Spleen (tissue), 11 donors: Measurements from ENCODE around the gene RSPRY1. TPM values are rescaled to one million over a fixed set of nuclear protein-coding genes. Genes with fewer than 3 reads are reported as not detected.

ENCODE experiments used
- DNase-seq: peaks from one replicate; pipeline ENCODE4 v3.0.0-alpha.2; 2020
- H3K27ac ChIP-seq, 8 donors: fragments of 200-600 bp; sonication (generic) in 7 of 8; 1 replicate in 4 of 8; 2 replicates in 4 of 8; pipeline versions ENCODE4 v1.5.0 to v1.8.0; 2016 to 2021; ENCODE audit warnings: inconsistent platforms in 4 of 8, mild to moderate bottlenecking in 4 of 8, moderate library complexity in 1 of 8
- H3K27me3 ChIP-seq, 7 donors: fragments of 200-600 bp; sonication (generic) in 6 of 7; replicated peaks in 1 of 7; 1 replicate in 4 of 7; 2 replicates in 3 of 7; pipeline versions ENCODE4 v1.5.0 to v1.8.0; 2016 to 2021; ENCODE audit warnings: inconsistent platforms in 3 of 7, mild to moderate bottlenecking in 1 of 7
- H3K36me3 ChIP-seq, 6 donors: fragments of 200-600 bp; sonication (generic) in 5 of 6; 1 replicate in 4 of 6; 2 replicates in 2 of 6; pipeline versions ENCODE4 v1.5.0 to v1.8.0; 2016 to 2021; ENCODE audit warnings: inconsistent platforms in 2 of 6
- H3K4me1 ChIP-seq, 6 donors: fragments of 200-600 bp; sonication (generic) in 5 of 6; 1 replicate in 3 of 6; 2 replicates in 3 of 6; pipeline versions ENCODE4 v1.5.0 to v1.8.0; 2016 to 2021; ENCODE audit warnings: inconsistent platforms in 3 of 6
- H3K4me3 ChIP-seq, 8 donors: fragments of 200-600 bp; sonication (generic) in 7 of 8; 1 replicate in 4 of 8; 2 replicates in 4 of 8; pipeline versions ENCODE4 v1.5.0 to v1.8.0; 2016 to 2021; ENCODE audit warnings: inconsistent platforms in 4 of 8, mild to moderate bottlenecking in 4 of 8, moderate library complexity in 2 of 8
- H3K9me3 ChIP-seq, 8 donors: fragments of 200-600 bp; sonication (generic) in 7 of 8; 1 replicate in 4 of 8; 2 replicates in 4 of 8; pipeline versions ENCODE4 v1.5.0 to v1.8.0; 2016 to 2021; ENCODE audit warnings: inconsistent platforms in 4 of 8
- POLR2A ChIP-seq, 3 donors: fragments of 450-650 bp; IDR thresholded peaks; one replicate each; pipeline ENCODE4 v1.5.1; 2017; ENCODE audit warnings: antibody characterized with exemption in 3 of 3, mild to moderate bottlenecking in 1 of 3
- POLR2AphosphoS5 ChIP-seq, 3 donors: sonication (generic); formaldehyde crosslinking; IDR thresholded peaks; one replicate each; pipeline ENCODE4 v1.5.1; 2017; ENCODE audit warnings: antibody characterized with exemption in 3 of 3
- WGBS, 5 donors: extraction: QIAGEN DNeasy Blood & Tissue Kit in 3 of 5; methylation state at CpG; one replicate each; pipeline versions ENCODE4 v1.1.5 to v1.1.7; 2013 to 2018; 5-methylcytosine and 5-hydroxymethylcytosine counted together
- intact Hi-C: fragments of 100-400 bp; cut with DNase I; formaldehyde crosslinking; loops from one replicate; pipeline ENCODE4 v1.15.0; 2023; ENCODE audit warnings: low total_unique reads
- polyA plus RNA-seq, 3 donors: library from polyadenylated mRNA; stranded (reverse); fragments of 200-250 nt; gene quantifications; one replicate each; pipeline ENCODE4 v1.2.1, GENCODE V29; 2013
- total RNA-seq, 7 donors: library from RNA; depleted of rRNA in 3 of 7; stranded (reverse); fragments of >200 nt in 3 of 7; fragmentation: NEBNext Ultra II Directional in 4 of 7; extraction: Animal tissue kit (Norgen Biotek cat#: 25700) in 4 of 7; gene quantifications; one replicate each; pipeline versions ENCODE4 v1.1.0 to v1.2.1, GENCODE V29; 2016 to 2021
- TF ChIP-seq, protein P1 (sequence below), 11 experiments: fragments of 200-600 bp in 7 of 11; fragments of 450-650 bp in 4 of 11; sonication (generic) in 4 of 11; IDR thresholded peaks in 8 of 11; conservative IDR thresholded peaks in 3 of 11; 1 replicate in 7 of 11; 2 replicates in 4 of 11; pipeline versions ENCODE4 v1.4.0 to v1.8.0; 2016 to 2021; ENCODE audit warnings: antibody characterized with exemption in 11 of 11, inconsistent platforms in 4 of 11, mild to moderate bottlenecking in 1 of 11
- donor health status: healthy with polysubstance abuse.
- donor health status: DM: no; HTN: no; CAD: no; lungs with moderate emphysema.
- donor health status: DM: no; HTN: no; CAD: no.
- donor health status: Bipolar disorder and iron deficiency.
- donor health status: healthy.
- donor health status: DM: no; HTN: no; CAD: no.
- donor health status: DM: yes; HTN: yes; CAD: no.

Gene RSPRY1
- total and polyA plus RNA-seq, 10 donors = 7.3 to 38.8 (median 29.4) TPM

DNA sequence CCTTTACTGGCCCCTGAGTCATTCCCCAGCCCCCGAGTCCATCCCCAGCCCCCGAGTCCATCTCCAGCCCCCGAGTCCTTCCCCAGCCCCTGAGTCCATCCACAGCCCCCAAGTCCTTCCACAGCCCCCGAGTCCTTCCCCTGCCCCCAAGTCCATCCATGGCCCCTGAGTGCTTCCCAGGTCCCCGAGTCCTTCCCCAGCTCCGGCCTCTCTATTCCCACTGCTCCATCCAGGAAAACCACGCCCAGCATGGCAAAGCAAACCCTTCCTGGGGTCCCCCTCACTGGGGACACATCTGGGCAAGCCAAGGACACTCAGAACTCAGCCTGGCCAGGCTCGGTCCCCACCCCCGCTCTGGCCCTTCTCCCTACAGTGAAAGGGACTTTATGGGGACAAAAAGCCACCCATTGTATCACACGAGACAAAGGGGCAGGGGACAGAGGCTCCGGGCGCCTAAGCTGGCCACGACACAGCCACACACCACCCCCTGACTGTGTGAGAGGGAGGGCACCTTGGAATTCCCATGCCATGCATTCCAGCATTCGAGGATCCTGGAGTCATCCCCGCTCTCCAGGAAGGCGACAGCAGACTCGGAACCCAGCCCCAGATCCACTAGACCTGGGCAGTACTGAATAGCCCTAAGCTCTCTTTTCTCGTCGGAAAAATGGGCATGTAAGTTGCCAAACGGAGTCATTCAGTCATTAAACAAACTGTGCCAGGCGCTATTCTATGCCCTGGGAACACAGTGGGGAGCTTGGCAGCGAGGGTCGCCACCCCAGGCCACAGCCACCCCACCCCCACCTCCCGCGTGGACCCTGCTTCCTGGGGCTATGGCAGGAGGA, 84.3 kb downstream of the RSPRY1 start:
- TF ChIP-seq, protein P1, sequence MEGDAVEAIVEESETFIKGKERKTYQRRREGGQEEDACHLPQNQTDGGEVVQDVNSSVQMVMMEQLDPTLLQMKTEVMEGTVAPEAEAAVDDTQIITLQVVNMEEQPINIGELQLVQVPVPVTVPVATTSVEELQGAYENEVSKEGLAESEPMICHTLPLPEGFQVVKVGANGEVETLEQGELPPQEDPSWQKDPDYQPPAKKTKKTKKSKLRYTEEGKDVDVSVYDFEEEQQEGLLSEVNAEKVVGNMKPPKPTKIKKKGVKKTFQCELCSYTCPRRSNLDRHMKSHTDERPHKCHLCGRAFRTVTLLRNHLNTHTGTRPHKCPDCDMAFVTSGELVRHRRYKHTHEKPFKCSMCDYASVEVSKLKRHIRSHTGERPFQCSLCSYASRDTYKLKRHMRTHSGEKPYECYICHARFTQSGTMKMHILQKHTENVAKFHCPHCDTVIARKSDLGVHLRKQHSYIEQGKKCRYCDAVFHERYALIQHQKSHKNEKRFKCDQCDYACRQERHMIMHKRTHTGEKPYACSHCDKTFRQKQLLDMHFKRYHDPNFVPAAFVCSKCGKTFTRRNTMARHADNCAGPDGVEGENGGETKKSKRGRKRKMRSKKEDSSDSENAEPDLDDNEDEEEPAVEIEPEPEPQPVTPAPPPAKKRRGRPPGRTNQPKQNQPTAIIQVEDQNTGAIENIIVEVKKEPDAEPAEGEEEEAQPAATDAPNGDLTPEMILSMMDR (IDR thresholded peaks at IDR 0.05 in 8 of 11, conservative IDR thresholded peaks at IDR 0.05 in 3 of 11) = no peak
- no peak for TF ChIP-seq POLR2A (IDR thresholded peaks at IDR 0.05)
- no peak for TF ChIP-seq POLR2AphosphoS5 (IDR thresholded peaks at IDR 0.05)
- H3K9me3 ChIP-seq = no peaks in the 10 kb centered on the region
- H3K4me1 ChIP-seq = peaks cover 0 to 59% (median 16%) of the 10 kb centered on the region in 6 donors
- intact Hi-C loops = no loop called here
- WGBS, 5 donors = 82 to 87% (median 85%) methylated on average over 19 to 25 of the region's 25 CpGs
- H3K27ac ChIP-seq = peak overlapping the region in 3 of 8 donors; percentile 56 to 70 (median 58)
- no peaks in the 10 kb centered on the region for H3K27me3 ChIP-seq
- DNase-seq = no peak
- H3K4me3 ChIP-seq = no peak overlapping the region
- no peaks in the 10 kb centered on the region for H3K36me3 ChIP-seq

DNA sequence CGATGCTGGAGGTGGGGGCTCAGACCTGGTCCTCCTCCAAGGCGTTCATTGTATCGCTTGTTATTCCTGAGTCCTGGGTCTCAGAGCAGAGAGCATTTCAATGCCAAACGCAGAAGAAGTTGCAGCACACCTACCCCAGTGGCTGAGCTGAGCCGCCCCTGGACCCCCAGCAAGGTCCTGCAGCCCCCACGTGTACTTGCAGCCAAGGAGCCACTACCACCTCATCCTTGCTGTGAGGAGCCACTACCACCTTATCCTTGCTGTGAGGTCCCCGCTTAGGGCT, 84.9 kb downstream of the RSPRY1 start:
- 89 to 96% (median 96%) methylated on average over 4 to 7 of the region's 7 CpGs for WGBS, 5 donors
- Histone ChIP-seq H3K4me1 (peaks cover 0 to 59% (median 16%) of the 10 kb centered on the region in 6 donors), H3K27me3 (no peaks in the 10 kb centered on the region), H3K36me3 (no peaks in the 10 kb centered on the region), H3K4me3 (no peak overlapping the region), H3K9me3 (no peaks in the 10 kb centered on the region), H3K27ac (no peak overlapping the region)
- DNase-seq = no peak
- TF ChIP-seq, protein P1 (IDR thresholded peaks at IDR 0.05 in 8 of 11, conservative IDR thresholded peaks at IDR 0.05 in 3 of 11) = no peak
- TF ChIP-seq POLR2AphosphoS5 (IDR thresholded peaks at IDR 0.05) = no peak
- TF ChIP-seq POLR2A (IDR thresholded peaks at IDR 0.05) = no peak
- intact Hi-C loops = no loop called here

DNA sequence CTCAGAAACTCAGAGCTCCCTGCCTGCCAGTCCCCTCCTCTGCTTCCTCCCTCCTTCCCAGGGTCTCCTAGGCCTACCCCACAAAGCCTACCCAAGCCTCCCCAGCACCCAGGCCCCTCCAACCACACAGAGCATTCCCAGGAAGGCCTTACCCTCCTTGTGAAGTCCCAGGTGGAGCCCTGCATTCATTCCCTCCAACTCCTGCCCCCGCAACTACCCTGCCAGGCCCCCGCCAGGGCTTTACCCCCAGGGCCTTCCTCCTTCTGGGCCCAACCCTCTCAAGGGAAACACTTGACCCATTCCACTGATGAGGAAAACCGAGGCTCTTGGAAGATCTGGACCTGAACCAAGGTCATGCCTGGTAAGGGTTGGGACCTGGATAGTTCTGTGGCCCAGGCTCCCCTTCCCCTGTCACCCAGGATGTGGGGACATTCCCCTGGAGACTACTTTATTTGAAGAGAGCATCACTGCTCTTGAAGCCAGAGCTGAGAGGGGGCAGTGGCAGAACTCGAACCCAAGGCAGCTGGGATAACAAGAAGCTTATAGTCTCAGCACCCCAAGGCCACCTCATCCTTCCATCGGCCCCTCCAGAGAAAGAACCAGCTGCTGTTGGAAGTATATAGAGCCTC, 85.9 kb downstream of the RSPRY1 start:
- Histone ChIP-seq H3K4me3 (no peak overlapping the region), H3K27me3 (no peaks in the 10 kb centered on the region), H3K36me3 (no peaks in the 10 kb centered on the region), H3K9me3 (no peaks in the 10 kb centered on the region), H3K4me1 (peaks cover 0 to 59% (median 16%) of the 10 kb centered on the region in 6 donors), H3K27ac (no peak overlapping the region)
- TF ChIP-seq POLR2A (IDR thresholded peaks at IDR 0.05) = no peak
- DNase-seq = no peak
- WGBS, 5 donors = 72 to 89% (median 87%) methylated on average over 4 to 5 of the region's 5 CpGs
- intact Hi-C loops = no loop called here

DNA sequence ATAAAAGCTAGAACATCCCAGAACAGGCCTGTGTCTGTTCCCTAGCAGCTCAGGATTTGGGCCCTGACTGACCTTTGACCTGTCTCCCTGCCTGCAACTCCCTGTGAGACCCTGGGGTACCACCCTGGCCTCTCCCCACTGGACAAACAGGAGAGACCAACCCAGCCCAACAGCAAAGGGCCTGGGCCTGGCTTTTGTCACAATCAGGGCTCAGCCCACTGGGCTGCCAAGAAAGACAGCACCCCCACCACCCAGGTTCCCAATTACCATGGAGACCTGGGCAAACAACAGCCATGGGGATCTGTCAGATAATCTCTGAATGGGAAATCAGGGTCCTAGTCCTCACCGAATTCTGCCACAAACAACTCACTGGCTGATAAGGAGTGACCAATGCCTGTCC, 87.2 kb downstream of the RSPRY1 start:
- TF ChIP-seq POLR2AphosphoS5 (IDR thresholded peaks at IDR 0.05) (no peak), POLR2A (IDR thresholded peaks at IDR 0.05) (no peak)
- TF ChIP-seq, protein P1 (IDR thresholded peaks at IDR 0.05 in 8 of 11, conservative IDR thresholded peaks at IDR 0.05 in 3 of 11) = no peak
- intact Hi-C loops = no loop called here
- no peak overlapping the region for H3K4me3 ChIP-seq
- no peaks in the 10 kb centered on the region for H3K9me3 ChIP-seq
- no peak for DNase-seq
- H3K36me3 ChIP-seq = no peaks in the 10 kb centered on the region
- H3K27ac ChIP-seq = no peak overlapping the region
- no peaks in the 10 kb centered on the region for H3K27me3 ChIP-seq
- H3K4me1 ChIP-seq = peaks cover 4 to 66% (median 27%) of the 10 kb centered on the region in 6 donors
- 76 to 100% (median 100%) methylated on average over 1 of the region's 1 CpG for WGBS, 5 donors
